Measurements from ENCODE around the gene CAPZA1. TPM values are rescaled to one million over a fixed set of nuclear protein-coding genes. Genes with fewer than 3 reads are reported as not detected.

Gene CAPZA1
- polyA plus RNA-seq, 1 donor from 2014 or later, result 82.2 TPM

DNA sequence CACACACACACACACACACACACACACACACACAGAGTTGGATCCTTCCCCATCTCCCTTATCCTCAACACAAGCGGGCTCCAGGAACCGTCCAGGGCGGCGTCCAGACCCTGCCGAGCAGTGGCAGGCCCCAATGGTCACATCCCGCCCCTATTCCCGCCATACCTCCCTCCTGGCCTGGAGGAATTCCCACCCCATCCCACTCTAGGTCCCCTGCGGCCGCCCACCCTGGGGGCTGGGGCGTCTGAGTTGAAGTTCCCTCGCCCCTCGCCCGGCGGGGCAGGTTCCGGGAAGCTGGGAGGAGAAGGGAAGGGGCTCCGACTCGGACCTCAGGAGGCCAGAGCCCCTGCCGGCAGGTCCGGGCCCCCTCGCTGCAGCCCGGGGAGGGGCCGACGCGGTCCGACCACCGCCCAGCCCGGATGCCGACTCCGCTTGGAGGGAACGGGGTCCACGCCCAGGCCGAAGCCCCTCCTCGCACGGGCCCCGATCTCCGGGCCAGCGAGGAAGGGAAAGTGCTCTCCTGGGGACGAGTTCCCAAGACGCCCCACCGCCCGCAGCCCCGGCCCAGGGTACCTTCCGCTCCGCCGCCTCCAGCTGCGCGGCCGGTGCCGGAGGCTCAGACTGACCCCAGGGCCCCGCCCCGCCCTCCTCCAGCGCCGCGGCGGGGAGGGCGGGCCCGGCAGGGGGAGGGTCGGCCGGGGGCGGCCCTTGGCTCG is 87.0 kb downstream of the CAPZA1 start, which contains the start of gene RHOC:
TSS of gene RHOC (minus strand) at position 623 of the 716 bp plus-strand sequence. CDS start 3,328 bp downstream, outside the sequence.
- TF ChIP-seq POLR2AphosphoS5 (IDR thresholded peaks at IDR 0.05), result no peak
- TF ChIP-seq, protein P1, sequence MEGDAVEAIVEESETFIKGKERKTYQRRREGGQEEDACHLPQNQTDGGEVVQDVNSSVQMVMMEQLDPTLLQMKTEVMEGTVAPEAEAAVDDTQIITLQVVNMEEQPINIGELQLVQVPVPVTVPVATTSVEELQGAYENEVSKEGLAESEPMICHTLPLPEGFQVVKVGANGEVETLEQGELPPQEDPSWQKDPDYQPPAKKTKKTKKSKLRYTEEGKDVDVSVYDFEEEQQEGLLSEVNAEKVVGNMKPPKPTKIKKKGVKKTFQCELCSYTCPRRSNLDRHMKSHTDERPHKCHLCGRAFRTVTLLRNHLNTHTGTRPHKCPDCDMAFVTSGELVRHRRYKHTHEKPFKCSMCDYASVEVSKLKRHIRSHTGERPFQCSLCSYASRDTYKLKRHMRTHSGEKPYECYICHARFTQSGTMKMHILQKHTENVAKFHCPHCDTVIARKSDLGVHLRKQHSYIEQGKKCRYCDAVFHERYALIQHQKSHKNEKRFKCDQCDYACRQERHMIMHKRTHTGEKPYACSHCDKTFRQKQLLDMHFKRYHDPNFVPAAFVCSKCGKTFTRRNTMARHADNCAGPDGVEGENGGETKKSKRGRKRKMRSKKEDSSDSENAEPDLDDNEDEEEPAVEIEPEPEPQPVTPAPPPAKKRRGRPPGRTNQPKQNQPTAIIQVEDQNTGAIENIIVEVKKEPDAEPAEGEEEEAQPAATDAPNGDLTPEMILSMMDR (IDR thresholded peaks at IDR 0.05; ENCODE audit: poor library complexity, severe bottlenecking), result no peak
- TF ChIP-seq, protein P2, sequence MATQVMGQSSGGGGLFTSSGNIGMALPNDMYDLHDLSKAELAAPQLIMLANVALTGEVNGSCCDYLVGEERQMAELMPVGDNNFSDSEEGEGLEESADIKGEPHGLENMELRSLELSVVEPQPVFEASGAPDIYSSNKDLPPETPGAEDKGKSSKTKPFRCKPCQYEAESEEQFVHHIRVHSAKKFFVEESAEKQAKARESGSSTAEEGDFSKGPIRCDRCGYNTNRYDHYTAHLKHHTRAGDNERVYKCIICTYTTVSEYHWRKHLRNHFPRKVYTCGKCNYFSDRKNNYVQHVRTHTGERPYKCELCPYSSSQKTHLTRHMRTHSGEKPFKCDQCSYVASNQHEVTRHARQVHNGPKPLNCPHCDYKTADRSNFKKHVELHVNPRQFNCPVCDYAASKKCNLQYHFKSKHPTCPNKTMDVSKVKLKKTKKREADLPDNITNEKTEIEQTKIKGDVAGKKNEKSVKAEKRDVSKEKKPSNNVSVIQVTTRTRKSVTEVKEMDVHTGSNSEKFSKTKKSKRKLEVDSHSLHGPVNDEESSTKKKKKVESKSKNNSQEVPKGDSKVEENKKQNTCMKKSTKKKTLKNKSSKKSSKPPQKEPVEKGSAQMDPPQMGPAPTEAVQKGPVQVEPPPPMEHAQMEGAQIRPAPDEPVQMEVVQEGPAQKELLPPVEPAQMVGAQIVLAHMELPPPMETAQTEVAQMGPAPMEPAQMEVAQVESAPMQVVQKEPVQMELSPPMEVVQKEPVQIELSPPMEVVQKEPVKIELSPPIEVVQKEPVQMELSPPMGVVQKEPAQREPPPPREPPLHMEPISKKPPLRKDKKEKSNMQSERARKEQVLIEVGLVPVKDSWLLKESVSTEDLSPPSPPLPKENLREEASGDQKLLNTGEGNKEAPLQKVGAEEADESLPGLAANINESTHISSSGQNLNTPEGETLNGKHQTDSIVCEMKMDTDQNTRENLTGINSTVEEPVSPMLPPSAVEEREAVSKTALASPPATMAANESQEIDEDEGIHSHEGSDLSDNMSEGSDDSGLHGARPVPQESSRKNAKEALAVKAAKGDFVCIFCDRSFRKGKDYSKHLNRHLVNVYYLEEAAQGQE (IDR thresholded peaks at IDR 0.05; ENCODE audit: borderline replicate concordance), result no peak
- no peak for TF ChIP-seq RAD21 (conservative IDR thresholded peaks at IDR 0.05)
- TF ChIP-seq EP300 (conservative IDR thresholded peaks at IDR 0.05; ENCODE audit: poor library complexity, severe bottlenecking), result no peak
- no peak for TF ChIP-seq EZH2 (IDR thresholded peaks at IDR 0.05; ENCODE audit: borderline replicate concordance, insufficient read depth, low read length, poor library complexity, severe bottlenecking)
- TF ChIP-seq SMC3 (conservative IDR thresholded peaks at IDR 0.05; ENCODE audit: poor library complexity), result no peak
- TF ChIP-seq MXI1 (conservative IDR thresholded peaks at IDR 0.05; ENCODE audit: poor library complexity, severe bottlenecking), result no peak
- TF ChIP-seq TAF1 (IDR thresholded peaks at IDR 0.05; ENCODE audit: low read depth), result no peak
- Histone ChIP-seq H3K9me2 (ENCODE audit: insufficient read depth, low read length) (no peaks in the 10 kb centered on the region), H3K36me3 (ENCODE audit: insufficient read depth, low read length) (no peaks in the 10 kb centered on the region), H3K27me3 (ENCODE audit: insufficient read depth, low read depth, low read length) (peaks cover 13% of the 10 kb centered on the region), H3K79me2 (replicated peaks; ENCODE audit: insufficient read depth, low read length) (no peaks in the 10 kb centered on the region), H4K20me1 (ENCODE audit: insufficient read depth) (no peaks in the 10 kb centered on the region), H3F3A (ENCODE audit: insufficient read depth, low read length, poor library complexity, severe bottlenecking) (no peaks in the 10 kb centered on the region), H3K9me3 (ENCODE audit: low read length) (no peaks in the 10 kb centered on the region), H3K27ac (ENCODE audit: low read length) (no peak within 1 kb of the TSS), H3K4me2 (ENCODE audit: low read length) (no peak within 1 kb of the TSS), H3K9ac (ENCODE audit: low read length) (peak within 1 kb of the TSS; percentile 38), H2AFZ (ENCODE audit: low read depth, low read length) (no peak within 1 kb of the TSS), H3K4me3 (ENCODE audit: low read length) (peak within 1 kb of the TSS; percentile 68)

GRCh38 chr1:112707221-112708001 is 87.8 kb downstream of the CAPZA1 start:
- TF ChIP-seq, protein P1 (IDR thresholded peaks at IDR 0.05; ENCODE audit: poor library complexity, severe bottlenecking), result peak; percentile 84
- TF ChIP-seq TAF1 (IDR thresholded peaks at IDR 0.05; ENCODE audit: low read depth) (no peak), SMC3 (conservative IDR thresholded peaks at IDR 0.05; ENCODE audit: poor library complexity) (peak; percentile 78), POLR2AphosphoS5 (IDR thresholded peaks at IDR 0.05) (no peak), RAD21 (conservative IDR thresholded peaks at IDR 0.05) (peak; percentile 72), EP300 (conservative IDR thresholded peaks at IDR 0.05; ENCODE audit: poor library complexity, severe bottlenecking) (no peak)
- TF ChIP-seq, protein P2 (IDR thresholded peaks at IDR 0.05; ENCODE audit: borderline replicate concordance), result no peak
- Histone ChIP-seq H3K27ac (ENCODE audit: low read length) (no peak overlapping the region), H3K79me2 (replicated peaks; ENCODE audit: insufficient read depth, low read length) (no peaks in the 10 kb centered on the region), H3K9me3 (ENCODE audit: low read length) (no peaks in the 10 kb centered on the region), H3K36me3 (ENCODE audit: insufficient read depth, low read length) (no peaks in the 10 kb centered on the region), H3K9ac (ENCODE audit: low read length) (no peak overlapping the region), H2AFZ (ENCODE audit: low read depth, low read length) (no peak overlapping the region), H3K4me2 (ENCODE audit: low read length) (no peak overlapping the region), H3F3A (ENCODE audit: insufficient read depth, low read length, poor library complexity, severe bottlenecking) (no peaks in the 10 kb centered on the region), H3K27me3 (ENCODE audit: insufficient read depth, low read depth, low read length) (peaks cover 13% of the 10 kb centered on the region), H3K4me3 (ENCODE audit: low read length) (peak overlapping the region; percentile 68), H4K20me1 (ENCODE audit: insufficient read depth) (no peaks in the 10 kb centered on the region), H3K9me2 (ENCODE audit: insufficient read depth, low read length) (no peaks in the 10 kb centered on the region)

Measured in neural cell (in vitro differentiated cells).